Activated CD4-positive, alpha-beta memory T cell treated with anti-CD3 and anti-CD28 coated beads, Interleukin-2, amount 10 ng/mL, durations not matched to agents 7 days and 5 days (primary cell): Measurements from ENCODE around the gene ELMO1. TPM values are rescaled to one million over a fixed set of nuclear protein-coding genes. Genes with fewer than 3 reads are reported as not detected.
A peak's percentile ranks its signal among the peaks of the same experiment; 100 is the strongest.

Experiments used
- CTCF ChIA-PET: fragments of 350-600 bp; sonication (Branson Sonifier 250); formaldehyde crosslinking; loops from one replicate; lab custom pipeline; 2021; ENCODE audit warnings: antibody characterized with exemption, inconsistent platforms; lab: Charles Lee
- POLR2A ChIA-PET: fragments of 350-600 bp; sonication (Branson Sonifier 250); formaldehyde crosslinking; loops from one replicate; lab custom pipeline; 2021; ENCODE audit warnings: antibody characterized with exemption; lab: Charles Lee
- DNase-seq: peaks from one replicate; pipeline ENCODE4 v3.0.0-alpha.2; 2020
- H3K27ac Mint-ChIP-seq: one replicate; pipeline ENCODE4 v1.8.0; 2021; ENCODE audit warnings: mild to moderate bottlenecking, mixed read lengths
- H3K27me3 Mint-ChIP-seq: one replicate; pipeline ENCODE4 v1.8.0; 2021; ENCODE audit warnings: mixed read lengths
- H3K36me3 Mint-ChIP-seq: one replicate; pipeline ENCODE4 v1.8.0; 2021; ENCODE audit warnings: low read depth, mixed read lengths
- H3K4me1 Mint-ChIP-seq: one replicate; pipeline ENCODE4 v1.8.0; 2021; ENCODE audit warnings: mixed read lengths
- H3K4me3 Mint-ChIP-seq: one replicate; pipeline ENCODE4 v1.8.0; 2021; ENCODE audit warnings: mild to moderate bottlenecking, mixed read lengths
- H3K9me3 Mint-ChIP-seq: one replicate; pipeline ENCODE4 v1.8.0; 2021; ENCODE audit warnings: mixed read lengths
- total RNA-seq, 2 experiments: library from RNA; stranded (reverse); gene quantifications; one replicate each; pipeline ENCODE4 v1.2.3, GENCODE V29; 2021

Gene ELMO1
- total RNA-seq, 2 experiments from 2014 or later = 100 to 102 TPM

DNA sequence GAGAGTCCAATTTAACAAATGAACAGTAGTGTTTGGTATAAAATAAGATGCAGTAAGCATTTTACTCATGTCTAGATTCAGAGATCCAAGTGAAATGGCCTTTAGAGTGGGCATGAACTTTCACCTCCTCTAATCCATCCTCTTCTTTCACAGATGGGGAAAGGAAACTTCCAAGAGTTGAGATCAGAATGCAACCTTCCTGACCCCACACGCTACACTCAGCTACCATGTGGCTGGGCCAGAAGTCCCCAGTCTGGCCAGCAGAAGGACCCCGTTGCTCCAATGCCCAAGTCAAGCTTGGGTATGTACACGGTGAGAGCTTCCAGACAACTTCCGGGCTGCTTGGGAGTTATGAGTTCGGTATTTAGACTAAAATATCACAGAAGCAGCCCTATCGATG, 228.0 kb downstream of the ELMO1 start:
- ChIA-PET CTCF (interaction anchor here (2.0 kb wide), 1 partner anchor 15 kb away, joined by 4 read pairs; no protein-coding TSS in a partner anchor), POLR2A (no interaction called here)
- no peaks in the 10 kb centered on the region for H3K27me3 Mint-ChIP-seq
- H3K4me3 Mint-ChIP-seq = no peak overlapping the region
- peaks cover 14% of the 10 kb centered on the region for H3K4me1 Mint-ChIP-seq
- no peak for DNase-seq
- no peak overlapping the region for H3K27ac Mint-ChIP-seq
- H3K36me3 Mint-ChIP-seq = peaks cover 49% of the 10 kb centered on the region
- H3K9me3 Mint-ChIP-seq = no peaks in the 10 kb centered on the region

DNA sequence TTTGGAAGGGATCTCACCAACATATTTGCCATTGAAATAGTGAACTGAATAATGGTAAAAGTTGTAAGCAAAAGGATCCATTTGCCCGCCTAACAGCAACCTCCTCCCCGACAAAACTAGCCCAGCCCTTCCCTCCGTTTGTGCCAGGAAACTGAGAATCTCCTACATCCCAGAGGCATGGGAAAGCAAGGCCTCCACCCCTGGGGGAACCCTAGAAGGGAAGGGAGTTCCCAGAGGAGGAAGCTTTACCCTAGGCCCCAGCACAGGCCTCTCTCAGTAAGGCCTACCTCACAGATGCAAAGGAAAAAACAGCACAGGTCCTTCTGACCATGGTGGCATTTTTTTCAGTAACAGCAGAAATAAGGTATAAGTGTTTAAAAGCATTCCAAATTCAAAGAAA, 229.7 kb downstream of the ELMO1 start:
- peaks cover 14% of the 10 kb centered on the region for H3K4me1 Mint-ChIP-seq
- CTCF ChIA-PET = no interaction called here
- no peaks in the 10 kb centered on the region for H3K9me3 Mint-ChIP-seq
- H3K27me3 Mint-ChIP-seq = no peaks in the 10 kb centered on the region
- H3K27ac Mint-ChIP-seq = no peak overlapping the region
- no peak overlapping the region for H3K4me3 Mint-ChIP-seq
- H3K36me3 Mint-ChIP-seq = peaks cover 53% of the 10 kb centered on the region
- no peak for DNase-seq
- POLR2A ChIA-PET = no interaction called here

DNA sequence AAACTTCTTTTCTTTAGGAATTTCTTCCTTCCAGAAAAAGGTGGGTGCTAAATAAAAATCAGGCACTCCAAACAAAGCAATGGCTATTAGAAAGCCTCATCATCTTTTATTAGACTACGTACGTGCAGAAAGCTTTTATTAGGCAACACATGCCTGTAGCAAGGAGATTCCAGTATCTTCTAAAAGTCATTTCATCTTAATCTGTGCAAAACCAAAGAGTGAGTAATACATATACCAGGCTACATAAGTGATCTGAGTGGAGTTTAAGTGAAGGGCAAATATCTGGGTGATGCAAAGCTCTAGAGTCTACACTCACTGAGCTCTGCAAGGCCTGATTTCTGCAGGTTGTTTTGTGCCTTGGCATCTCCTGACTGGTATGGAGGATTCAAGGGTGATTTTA, 231.7 kb downstream of the ELMO1 start:
- ChIA-PET POLR2A (no interaction called here), CTCF (no interaction called here)
- Mint-ChIP-seq H3K4me1 (peaks cover 14% of the 10 kb centered on the region), H3K27ac (no peak overlapping the region), H3K36me3 (peaks cover 58% of the 10 kb centered on the region), H3K27me3 (no peaks in the 10 kb centered on the region), H3K9me3 (no peaks in the 10 kb centered on the region), H3K4me3 (no peak overlapping the region)
- DNase-seq = no peak

DNA sequence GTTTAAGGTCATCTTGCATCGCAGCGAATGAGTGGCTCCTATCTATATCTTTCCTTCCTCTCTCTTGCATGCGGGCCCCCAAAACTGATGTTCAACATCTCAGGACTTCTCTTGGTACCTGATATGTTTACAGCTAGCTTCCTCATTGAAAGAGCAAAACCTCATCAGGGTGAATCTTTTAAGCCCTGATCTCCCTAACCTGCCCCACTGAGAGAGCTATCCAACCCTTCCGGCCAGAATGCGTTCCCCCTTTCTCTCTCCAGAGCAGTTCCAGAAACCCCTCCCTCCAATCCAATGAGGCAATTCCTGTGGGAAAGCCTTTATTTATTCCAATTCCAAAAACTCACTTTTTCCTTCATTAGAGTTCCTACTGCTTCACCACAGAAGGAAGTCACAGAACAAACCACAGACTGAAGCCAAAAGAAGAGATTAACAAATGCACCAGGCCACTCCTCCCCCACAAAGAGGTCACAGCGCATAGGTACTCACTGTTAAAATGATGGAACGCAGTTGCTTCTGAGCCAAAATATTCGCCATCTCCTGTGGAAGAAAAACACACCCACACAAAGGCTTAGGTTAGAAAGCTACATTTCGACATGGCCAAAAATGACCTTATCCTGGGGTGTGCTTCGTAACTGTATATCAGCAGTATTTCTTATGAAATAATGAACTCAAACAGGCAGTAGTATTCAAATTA, 232.4 kb downstream of the ELMO1 start:
- peaks cover 14% of the 10 kb centered on the region for H3K4me1 Mint-ChIP-seq
- peak overlapping the region; percentile 23 for H3K27ac Mint-ChIP-seq
- H3K27me3 Mint-ChIP-seq = no peaks in the 10 kb centered on the region
- CTCF ChIA-PET = interaction anchor here (0.7 kb wide), 1 partner anchor 281 kb away, joined by 3 read pairs; no protein-coding TSS in a partner anchor
- POLR2A ChIA-PET = no interaction called here
- no peak for DNase-seq
- H3K36me3 Mint-ChIP-seq = peaks cover 60% of the 10 kb centered on the region
- H3K4me3 Mint-ChIP-seq = no peak overlapping the region
- H3K9me3 Mint-ChIP-seq = no peaks in the 10 kb centered on the region

DNA sequence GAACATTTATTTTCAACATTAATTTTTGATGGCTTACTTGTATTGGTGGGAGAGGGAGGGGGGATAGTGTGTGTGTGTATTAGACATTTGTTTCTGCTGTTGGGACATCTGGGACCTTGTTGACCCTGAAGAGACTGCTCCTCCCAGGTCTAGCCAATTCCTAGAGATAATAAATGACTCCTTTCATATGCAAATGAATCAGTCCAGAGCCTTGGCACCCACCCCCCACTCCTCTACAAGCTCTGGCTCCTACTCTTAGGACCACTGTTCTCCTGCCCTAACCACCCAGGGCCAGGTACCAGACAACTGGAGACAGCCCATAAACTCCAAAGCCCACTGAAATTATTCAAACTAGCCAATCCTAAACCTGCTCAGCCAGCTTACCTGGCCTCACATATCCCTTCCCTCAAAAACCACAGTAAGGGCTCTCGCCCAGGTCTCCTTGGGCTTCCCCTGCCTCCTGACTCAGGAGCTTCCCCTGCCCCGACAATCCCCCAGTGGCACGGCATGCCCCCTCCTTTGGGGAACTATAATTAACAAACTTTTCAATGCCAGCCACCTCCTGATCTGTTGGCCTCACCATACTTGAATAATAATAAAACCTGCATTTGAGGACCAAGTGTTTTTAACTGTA, 233.3 kb downstream of the ELMO1 start:
- Mint-ChIP-seq H3K9me3 (no peaks in the 10 kb centered on the region), H3K4me1 (peaks cover 14% of the 10 kb centered on the region), H3K27me3 (no peaks in the 10 kb centered on the region), H3K4me3 (no peak overlapping the region), H3K36me3 (peaks cover 62% of the 10 kb centered on the region), H3K27ac (no peak overlapping the region)
- ChIA-PET POLR2A (no interaction called here), CTCF (no interaction called here)
- no peak for DNase-seq

DNA sequence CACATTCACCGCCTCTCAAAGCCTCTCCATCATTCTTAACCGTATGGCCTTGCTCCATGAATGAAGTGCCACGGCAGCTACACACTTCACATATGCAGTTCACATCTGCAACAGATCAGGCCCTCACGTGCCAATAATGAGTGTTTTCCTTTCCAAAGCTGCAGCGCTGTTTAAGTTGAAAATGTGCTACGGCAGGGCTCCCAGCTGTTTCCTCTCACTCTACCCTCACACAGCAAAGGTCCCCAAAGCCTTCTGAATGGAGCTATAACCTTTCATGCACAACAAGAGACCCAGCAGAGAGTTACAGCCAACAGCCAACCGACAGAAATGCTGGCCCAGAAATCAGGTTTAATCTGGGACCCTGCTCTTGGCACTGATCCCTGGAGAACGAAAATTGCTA, 236.1 kb downstream of the ELMO1 start:
- peaks cover 14% of the 10 kb centered on the region for H3K4me1 Mint-ChIP-seq
- H3K27me3 Mint-ChIP-seq = no peaks in the 10 kb centered on the region
- H3K27ac Mint-ChIP-seq = no peak overlapping the region
- peaks cover 60% of the 10 kb centered on the region for H3K36me3 Mint-ChIP-seq
- no peaks in the 10 kb centered on the region for H3K9me3 Mint-ChIP-seq
- ChIA-PET CTCF (interaction anchor here (1.5 kb wide), 1 partner anchor 12 kb away, joined by 3 read pairs; no protein-coding TSS in a partner anchor), POLR2A (no interaction called here)
- H3K4me3 Mint-ChIP-seq = no peak overlapping the region
- no peak for DNase-seq

DNA sequence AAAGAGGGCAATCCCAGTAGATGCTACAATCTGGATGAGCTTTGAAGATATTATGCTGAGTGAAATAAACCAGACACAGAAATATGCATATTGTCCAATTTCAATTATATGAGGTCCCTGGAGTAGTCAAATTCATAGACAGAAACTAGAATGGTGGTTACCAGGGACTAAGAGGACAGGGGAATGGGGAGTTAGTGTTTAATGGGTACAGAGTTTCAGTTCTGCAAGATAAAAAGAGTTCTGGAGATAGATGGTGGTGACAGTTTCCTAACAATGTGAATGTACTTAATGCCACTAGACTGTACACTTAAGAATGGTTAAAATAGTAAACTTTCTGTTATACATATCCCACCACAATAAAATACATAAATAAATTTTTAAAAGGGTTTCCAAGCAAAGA, 236.6 kb downstream of the ELMO1 start:
- Mint-ChIP-seq H3K4me1 (peaks cover 9% of the 10 kb centered on the region), H3K36me3 (peaks cover 56% of the 10 kb centered on the region), H3K27me3 (no peaks in the 10 kb centered on the region), H3K9me3 (no peaks in the 10 kb centered on the region), H3K27ac (no peak overlapping the region), H3K4me3 (no peak overlapping the region)
- POLR2A ChIA-PET = no interaction called here
- CTCF ChIA-PET = interaction anchor here (1.5 kb wide), 1 partner anchor 11 kb away, joined by 3 read pairs; no protein-coding TSS in a partner anchor
- no peak for DNase-seq

DNA sequence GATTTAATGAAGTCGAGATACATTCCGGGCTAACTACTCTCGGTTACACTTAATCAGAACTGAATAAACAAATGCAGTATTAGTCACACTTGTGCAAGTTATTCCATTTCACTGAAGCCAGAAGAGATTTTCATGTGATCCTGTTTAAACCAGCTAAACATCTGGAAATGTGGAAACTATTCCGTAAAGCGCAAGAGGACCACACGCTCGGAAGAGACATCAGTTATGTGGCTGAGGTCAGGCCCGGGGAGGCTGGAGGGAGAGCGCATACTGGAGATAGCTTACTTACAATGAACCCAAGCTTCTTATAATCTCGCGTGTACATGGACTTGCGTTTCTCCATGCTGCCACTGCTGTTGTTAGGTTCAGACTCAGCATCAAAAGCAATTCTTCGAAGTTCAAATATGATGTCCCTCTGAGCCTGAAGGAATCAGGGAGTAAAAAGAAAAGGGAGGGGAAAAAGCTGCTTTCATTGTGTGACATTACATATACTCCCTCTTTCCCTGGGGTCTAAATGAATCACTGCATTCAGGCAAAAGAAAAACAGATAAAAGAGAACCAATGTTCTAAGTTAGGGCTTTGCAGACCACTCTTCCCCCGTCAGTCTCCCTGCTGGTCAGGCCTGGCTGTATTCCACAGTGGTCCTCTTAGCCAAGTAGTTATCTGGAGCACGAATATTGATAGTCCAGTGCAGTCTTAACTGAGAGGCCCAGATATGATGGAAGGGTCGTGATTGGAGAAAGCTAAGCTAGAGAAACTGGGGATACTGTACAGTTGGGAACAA, 237.4 kb downstream of the ELMO1 start:
- Mint-ChIP-seq H3K4me3 (no peak overlapping the region), H3K9me3 (no peaks in the 10 kb centered on the region), H3K4me1 (peaks cover 12% of the 10 kb centered on the region), H3K27ac (no peak overlapping the region), H3K36me3 (peaks cover 54% of the 10 kb centered on the region), H3K27me3 (no peaks in the 10 kb centered on the region)
- POLR2A ChIA-PET = no interaction called here
- no peak for DNase-seq
- CTCF ChIA-PET = interaction anchor here (1.5 kb wide), 2 partner anchors 11 to 142 kb away, joined by 3 read pairs; no protein-coding TSS in a partner anchor

DNA sequence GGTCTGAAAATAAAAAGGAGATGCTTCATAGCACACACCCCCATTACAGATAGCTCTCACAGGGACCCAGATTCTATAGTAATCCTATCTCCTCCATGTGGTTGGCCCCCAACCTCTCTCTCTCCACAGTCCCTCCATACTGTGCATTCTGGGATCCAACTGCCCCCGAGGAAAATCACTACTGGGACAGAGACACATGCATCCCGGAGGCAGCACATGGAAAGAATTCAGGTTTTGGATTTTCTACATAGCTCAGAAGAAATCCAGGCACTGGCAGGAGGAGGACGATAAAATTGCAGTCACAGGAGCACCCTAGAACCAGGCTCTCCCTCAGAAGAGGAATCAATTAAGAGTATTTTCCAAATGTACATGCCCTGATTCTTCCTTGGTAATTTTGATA, 239.5 kb downstream of the ELMO1 start:
- peaks cover 57% of the 10 kb centered on the region for H3K36me3 Mint-ChIP-seq
- no peaks in the 10 kb centered on the region for H3K9me3 Mint-ChIP-seq
- H3K4me1 Mint-ChIP-seq = peaks cover 18% of the 10 kb centered on the region
- no peaks in the 10 kb centered on the region for H3K27me3 Mint-ChIP-seq
- H3K4me3 Mint-ChIP-seq = no peak overlapping the region
- DNase-seq = no peak
- ChIA-PET CTCF (interaction anchor here (1.3 to 1.8 kb wide), 3 partner anchors 9 to 240 kb away, joined by 4 to 10 read pairs (median 4); partner anchors contain the start of gene ELMO1), POLR2A (no interaction called here)
- H3K27ac Mint-ChIP-seq = no peak overlapping the region

DNA sequence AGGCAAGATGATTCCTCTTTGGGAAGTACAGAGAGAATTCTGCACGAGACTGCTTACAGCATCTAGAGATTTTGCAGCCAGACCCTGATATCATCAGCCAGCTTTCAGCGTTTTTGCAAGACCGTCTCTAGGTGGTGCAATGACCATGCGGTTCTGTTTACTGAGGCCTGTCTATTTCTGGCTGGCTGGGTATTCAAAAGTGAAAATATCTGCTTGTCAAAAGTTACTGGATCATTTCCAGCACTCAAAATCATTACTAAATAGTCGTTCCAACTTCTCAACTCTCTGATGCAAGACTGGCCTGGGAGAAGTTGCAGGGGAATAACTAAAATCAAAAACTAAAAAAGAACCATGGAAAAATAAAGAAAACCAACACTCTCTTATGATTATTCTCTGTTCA, 240.1 kb downstream of the ELMO1 start:
- CTCF ChIA-PET = interaction anchor here (1.3 to 1.8 kb wide), 3 partner anchors 9 to 241 kb away, joined by 4 to 10 read pairs (median 4); partner anchors contain the start of gene ELMO1
- POLR2A ChIA-PET = interaction anchor here (1.3 kb wide), 1 partner anchor 145 kb away, joined by 4 read pairs; no protein-coding TSS in a partner anchor
- Mint-ChIP-seq H3K27me3 (no peaks in the 10 kb centered on the region), H3K4me1 (peaks cover 18% of the 10 kb centered on the region), H3K27ac (no peak overlapping the region), H3K36me3 (peaks cover 55% of the 10 kb centered on the region), H3K4me3 (no peak overlapping the region), H3K9me3 (no peaks in the 10 kb centered on the region)
- DNase-seq = peak; percentile 46

DNA sequence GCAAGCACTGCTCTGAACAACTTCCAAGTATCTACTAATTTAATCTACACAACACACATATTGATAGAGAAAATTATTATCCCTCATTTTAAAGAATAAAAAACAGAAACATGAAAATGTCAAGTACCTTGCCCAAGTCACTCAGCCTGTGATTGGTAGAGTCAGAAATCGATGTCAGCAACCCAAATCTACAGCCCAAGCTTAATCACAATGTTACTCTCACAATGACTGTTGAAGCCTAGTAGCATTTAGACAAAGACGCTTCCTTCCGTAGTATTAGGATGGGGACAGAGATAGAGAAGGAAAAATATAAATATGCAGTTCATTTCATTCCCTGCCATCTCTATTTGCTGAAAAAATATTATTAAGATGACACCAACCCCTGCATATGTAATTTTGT, 242.5 kb downstream of the ELMO1 start:
- Mint-ChIP-seq H3K9me3 (no peaks in the 10 kb centered on the region), H3K4me3 (no peak overlapping the region), H3K27ac (no peak overlapping the region), H3K36me3 (peaks cover 49% of the 10 kb centered on the region), H3K4me1 (peaks cover 18% of the 10 kb centered on the region), H3K27me3 (no peaks in the 10 kb centered on the region)
- ChIA-PET CTCF (interaction anchor here (1.1 to 2.0 kb wide), 2 partner anchors 24 to 289 kb away, joined by 5 to 6 read pairs; no protein-coding TSS in a partner anchor), POLR2A (no interaction called here)
- DNase-seq = no peak

DNA sequence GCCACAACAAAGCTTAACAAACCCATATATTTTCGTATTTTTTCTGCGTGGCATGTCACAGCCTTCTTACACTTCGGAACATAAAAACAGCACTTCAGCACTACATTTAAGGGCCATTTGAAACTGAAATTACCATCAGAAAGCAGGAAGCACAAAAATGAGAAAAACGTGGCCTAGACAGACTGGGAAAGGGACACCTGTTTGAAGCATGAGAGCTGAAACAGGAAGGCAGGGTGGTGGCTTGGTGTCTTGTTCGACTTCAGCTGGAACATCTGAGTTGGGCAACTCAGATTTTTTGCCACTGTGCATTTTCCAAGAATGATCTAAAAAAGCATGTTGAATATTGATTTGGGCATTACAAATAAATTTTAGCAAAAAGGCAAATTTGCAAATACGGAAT, 243.2 kb downstream of the ELMO1 start:
- Mint-ChIP-seq H3K27me3 (no peaks in the 10 kb centered on the region), H3K27ac (no peak overlapping the region), H3K4me3 (no peak overlapping the region), H3K4me1 (peaks cover 18% of the 10 kb centered on the region), H3K36me3 (peaks cover 43% of the 10 kb centered on the region), H3K9me3 (no peaks in the 10 kb centered on the region)
- CTCF ChIA-PET = interaction anchor here (1.1 to 1.9 kb wide), 5 partner anchors 9 to 717 kb away, joined by 3 to 6 read pairs (median 5); no protein-coding TSS in a partner anchor
- DNase-seq = no peak
- POLR2A ChIA-PET = no interaction called here

DNA sequence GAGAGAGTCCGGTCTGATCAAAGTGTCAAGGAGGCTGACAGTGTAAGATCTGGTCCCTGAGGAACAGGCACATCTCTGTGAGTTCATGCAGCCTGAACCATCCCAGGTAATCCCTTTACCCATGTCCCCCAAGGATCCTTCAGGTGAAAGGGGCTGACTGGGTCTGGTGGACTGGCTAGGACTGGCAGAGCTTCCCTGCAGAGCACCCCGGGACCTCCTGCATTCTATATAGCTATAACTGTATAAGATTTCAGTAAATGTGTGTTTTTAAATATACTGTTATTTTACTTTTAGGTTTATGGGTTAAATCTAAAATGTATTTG, 246.8 kb downstream of the ELMO1 start:
- Mint-ChIP-seq H3K27me3 (no peaks in the 10 kb centered on the region), H3K9me3 (no peaks in the 10 kb centered on the region), H3K4me3 (no peak overlapping the region), H3K36me3 (peaks cover 42% of the 10 kb centered on the region), H3K4me1 (peaks cover 14% of the 10 kb centered on the region), H3K27ac (no peak overlapping the region)
- POLR2A ChIA-PET = no interaction called here
- DNase-seq = no peak
- CTCF ChIA-PET = interaction anchor here (0.5 to 1.7 kb wide), 3 partner anchors 20 to 446 kb away, joined by 3 to 5 read pairs (median 5); no protein-coding TSS in a partner anchor
